Measurements from ENCODE around the gene CCDC6. TPM values are rescaled to one million over a fixed set of nuclear protein-coding genes. Genes with fewer than 3 reads are reported as not detected.
"Not testable (repeated sequence)": the region's sequence is repeated elsewhere in the genome, so short reads cannot be mapped to it uniquely, and the experiment has no call there.

The CCDC6 gene
- total RNA-seq, 4 donors from 2014 or later: 20.1 to 30.6 (median 24.1) TPM

DNA sequence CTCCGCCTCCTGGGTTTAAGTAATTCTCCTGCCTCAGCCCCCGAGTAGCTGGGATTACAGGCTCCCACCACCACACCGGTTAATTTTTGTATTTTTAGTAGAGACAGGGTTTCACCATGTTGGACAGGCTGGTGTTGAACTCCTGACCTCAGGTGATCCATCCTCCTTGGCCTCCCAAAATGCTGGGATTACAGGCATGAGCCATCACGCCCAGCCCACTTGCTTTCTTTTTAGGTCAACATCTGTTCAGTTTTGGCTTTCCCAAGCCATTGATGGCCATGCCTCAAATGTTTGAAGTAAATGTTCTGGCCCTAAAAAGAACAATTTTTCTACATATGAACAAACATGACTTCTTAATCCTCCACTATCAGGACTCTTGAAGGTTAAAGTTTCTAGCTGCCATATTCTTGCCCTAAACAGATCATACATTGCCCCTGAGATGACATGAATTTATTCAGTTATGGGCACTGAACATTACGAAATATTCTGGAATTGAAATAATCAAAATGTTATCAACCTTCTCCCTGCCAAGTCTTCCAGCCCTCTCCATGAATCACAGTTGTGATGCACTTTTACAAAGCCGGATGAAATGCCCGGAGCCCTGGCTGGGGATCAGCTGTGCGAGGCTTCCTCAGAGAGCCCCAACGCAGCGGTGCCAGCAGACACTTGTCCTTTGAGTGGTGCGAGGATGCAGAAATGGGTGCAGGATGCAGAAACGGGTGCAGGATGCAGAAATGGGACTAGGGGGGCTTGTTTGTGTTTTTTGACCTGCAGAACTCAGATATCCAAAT is 156.0 kb downstream of the CCDC6 start:
- no peaks in the 10 kb centered on the region for H3K27me3 ChIP-seq
- DNase-seq (ENCODE audit: low spot score in 2 of 2): no peak
- no peaks in the 10 kb centered on the region for H3K36me3 ChIP-seq
- no peaks in the 10 kb centered on the region for H3K4me1 ChIP-seq
- no peak overlapping the region for H3K27ac ChIP-seq
- H3K9me3 ChIP-seq: no peaks in the 10 kb centered on the region
- 75 to 84% methylated on average over 12 of the region's 12 CpGs for WGBS, 2 donors
- H3K4me3 ChIP-seq: no peak overlapping the region
- TF ChIP-seq EP300 (IDR thresholded peaks at IDR 0.05) (no peak), POLR2A (IDR thresholded peaks at IDR 0.05) (no peak)
- TF ChIP-seq, protein P1, sequence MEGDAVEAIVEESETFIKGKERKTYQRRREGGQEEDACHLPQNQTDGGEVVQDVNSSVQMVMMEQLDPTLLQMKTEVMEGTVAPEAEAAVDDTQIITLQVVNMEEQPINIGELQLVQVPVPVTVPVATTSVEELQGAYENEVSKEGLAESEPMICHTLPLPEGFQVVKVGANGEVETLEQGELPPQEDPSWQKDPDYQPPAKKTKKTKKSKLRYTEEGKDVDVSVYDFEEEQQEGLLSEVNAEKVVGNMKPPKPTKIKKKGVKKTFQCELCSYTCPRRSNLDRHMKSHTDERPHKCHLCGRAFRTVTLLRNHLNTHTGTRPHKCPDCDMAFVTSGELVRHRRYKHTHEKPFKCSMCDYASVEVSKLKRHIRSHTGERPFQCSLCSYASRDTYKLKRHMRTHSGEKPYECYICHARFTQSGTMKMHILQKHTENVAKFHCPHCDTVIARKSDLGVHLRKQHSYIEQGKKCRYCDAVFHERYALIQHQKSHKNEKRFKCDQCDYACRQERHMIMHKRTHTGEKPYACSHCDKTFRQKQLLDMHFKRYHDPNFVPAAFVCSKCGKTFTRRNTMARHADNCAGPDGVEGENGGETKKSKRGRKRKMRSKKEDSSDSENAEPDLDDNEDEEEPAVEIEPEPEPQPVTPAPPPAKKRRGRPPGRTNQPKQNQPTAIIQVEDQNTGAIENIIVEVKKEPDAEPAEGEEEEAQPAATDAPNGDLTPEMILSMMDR (IDR thresholded peaks at IDR 0.05): no peak

DNA sequence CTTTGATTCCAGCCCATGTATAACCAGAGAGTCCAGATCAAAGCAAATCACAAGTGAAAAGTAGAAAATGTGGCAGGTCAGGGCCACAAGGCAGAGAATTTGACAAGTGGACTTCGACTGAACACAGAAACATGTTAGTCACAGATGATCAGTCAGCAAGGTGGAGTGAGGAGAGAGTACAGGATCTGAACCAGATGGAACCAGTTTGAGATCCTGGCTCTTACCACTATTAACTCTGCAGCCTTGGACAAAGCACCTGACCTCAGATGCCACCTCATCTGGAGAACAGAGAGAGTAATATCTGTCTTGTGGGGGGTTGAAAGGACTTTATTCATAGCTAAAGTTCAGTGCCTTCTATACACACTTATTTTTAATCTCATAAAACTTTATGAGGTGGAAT is 157.5 kb downstream of the CCDC6 start:
- WGBS, 2 donors: 74 to 81% methylated on average over 1 of the region's 1 CpG
- no peak for TF ChIP-seq POLR2A (IDR thresholded peaks at IDR 0.05)
- TF ChIP-seq, protein P1 (IDR thresholded peaks at IDR 0.05): no peak
- TF ChIP-seq EP300 (IDR thresholded peaks at IDR 0.05): no peak
- Histone ChIP-seq H3K4me1 (no peaks in the 10 kb centered on the region), H3K9me3 (no peaks in the 10 kb centered on the region), H3K4me3 (no peak overlapping the region), H3K27me3 (no peaks in the 10 kb centered on the region), H3K27ac (no peak overlapping the region), H3K36me3 (no peaks in the 10 kb centered on the region)
- DNase-seq (ENCODE audit: low spot score in 2 of 2): no peak

DNA sequence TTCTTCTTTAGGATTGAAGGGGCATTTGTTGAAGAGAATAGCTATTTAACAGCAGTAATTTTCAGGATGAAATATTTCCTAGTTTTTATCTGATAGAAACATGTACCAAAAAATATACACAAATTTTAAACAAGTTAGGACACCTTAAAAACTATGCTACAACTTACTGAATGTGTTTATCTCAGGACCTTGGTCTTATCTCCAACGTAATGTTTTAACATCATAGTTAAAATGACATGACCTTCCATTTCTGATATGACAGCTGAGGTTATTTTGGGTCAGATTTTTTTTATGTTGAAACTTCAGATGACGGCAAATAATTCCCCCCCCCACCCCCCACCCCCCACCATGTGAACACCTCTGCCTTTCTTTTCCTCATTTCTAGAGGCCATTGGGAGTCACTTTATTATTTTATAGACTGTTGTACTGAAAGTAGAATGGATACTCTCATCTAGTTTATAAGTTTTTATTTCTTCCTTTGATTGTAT is 161.1 kb downstream of the CCDC6 start:
- Histone ChIP-seq H3K4me3 (no peak overlapping the region), H3K36me3 (no peaks in the 10 kb centered on the region), H3K4me1 (no peaks in the 10 kb centered on the region), H3K27me3 (no peaks in the 10 kb centered on the region), H3K27ac (no peak overlapping the region), H3K9me3 (no peaks in the 10 kb centered on the region)
- TF ChIP-seq, protein P1 (IDR thresholded peaks at IDR 0.05): no peak
- TF ChIP-seq POLR2A (IDR thresholded peaks at IDR 0.05) (no peak), EP300 (IDR thresholded peaks at IDR 0.05) (no peak)
- WGBS, 2 donors: 71 to 74% methylated on average over 2 of the region's 2 CpGs
- DNase-seq (ENCODE audit: low spot score in 2 of 2): no peak

DNA sequence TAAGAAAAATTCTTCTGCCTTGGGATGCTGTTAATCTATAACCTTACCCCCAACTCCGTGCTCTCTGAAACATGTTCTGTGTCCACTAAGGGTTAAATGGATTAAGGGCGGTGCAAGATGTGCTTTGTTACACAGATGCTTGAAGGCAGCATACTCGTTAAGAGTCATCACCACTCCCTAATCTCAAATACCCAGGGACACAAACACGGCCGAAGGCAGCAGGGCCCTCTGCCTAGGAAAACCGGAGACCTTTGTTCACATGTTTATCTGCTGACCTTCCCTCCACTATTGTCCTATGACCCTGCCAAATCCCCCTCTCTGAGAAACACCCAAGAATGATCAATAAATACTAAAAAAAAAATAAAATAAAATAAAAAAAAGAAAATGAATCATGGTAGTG is 161.6 kb downstream of the CCDC6 start:
- H3K9me3 ChIP-seq; H3K36me3 ChIP-seq; H3K4me1 ChIP-seq; H3K27ac ChIP-seq; H3K4me3 ChIP-seq; DNase-seq (ENCODE audit: low spot score in 2 of 2); H3K27me3 ChIP-seq: not testable (repeated sequence)
- WGBS, 2 donors: 49 to 53% methylated on average over 6 of the region's 6 CpGs

DNA sequence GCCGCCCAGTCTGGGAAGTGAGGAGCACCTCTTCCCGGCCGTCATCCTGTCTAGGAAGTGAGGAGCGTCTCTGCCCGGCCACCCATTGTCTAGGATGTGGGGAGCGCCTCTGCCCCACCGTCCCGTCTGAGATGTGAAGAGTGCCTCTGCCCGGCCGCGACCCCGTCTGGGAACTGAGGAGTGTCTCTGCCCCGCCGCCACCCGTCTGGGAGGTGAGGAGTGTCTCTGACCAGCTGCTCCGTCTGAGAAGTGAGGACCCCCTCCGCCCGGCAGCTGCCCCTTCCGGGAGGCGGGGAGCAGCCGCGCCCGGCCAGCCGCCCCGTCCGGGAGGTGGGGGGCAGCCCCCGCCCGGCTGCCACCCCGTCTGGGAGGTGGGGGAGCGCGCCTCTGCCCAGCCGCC is 162.2 kb downstream of the CCDC6 start:
- not testable (repeated sequence) for H3K27me3 ChIP-seq; H3K4me1 ChIP-seq; H3K36me3 ChIP-seq; H3K27ac ChIP-seq; DNase-seq (ENCODE audit: low spot score in 2 of 2); H3K4me3 ChIP-seq; H3K9me3 ChIP-seq
- WGBS, 2 donors: 89 to 96% methylated on average over 9 to 19 of the region's 32 CpGs

DNA sequence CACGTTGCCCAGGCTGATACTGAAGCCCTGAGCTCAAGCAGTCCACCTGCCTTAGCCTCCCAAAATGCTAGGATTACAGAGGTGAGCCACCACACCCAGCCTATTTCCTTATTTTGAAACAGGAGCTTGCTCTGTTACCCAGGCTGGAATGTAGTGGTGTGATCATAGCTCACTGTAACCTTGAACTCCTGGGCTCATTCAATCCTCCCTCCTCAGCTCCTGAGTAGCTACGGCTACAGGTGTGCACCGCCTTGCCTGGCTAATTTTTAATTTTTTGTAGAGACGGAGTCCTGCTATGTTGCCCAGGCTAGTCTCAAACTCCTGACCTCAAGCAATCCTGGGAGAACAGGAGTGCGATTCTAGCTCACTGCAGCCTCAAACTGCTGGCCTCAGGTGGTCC is 164.8 kb downstream of the CCDC6 start:
- no peak overlapping the region for H3K4me3 ChIP-seq
- no peaks in the 10 kb centered on the region for H3K27me3 ChIP-seq
- DNase-seq (ENCODE audit: low spot score in 2 of 2): no peak
- TF ChIP-seq, protein P1 (IDR thresholded peaks at IDR 0.05): no peak
- TF ChIP-seq EP300 (IDR thresholded peaks at IDR 0.05): no peak
- H3K27ac ChIP-seq: no peak overlapping the region
- no peaks in the 10 kb centered on the region for H3K36me3 ChIP-seq
- WGBS, 2 donors: 89 to 93% methylated on average over 5 of the region's 5 CpGs
- no peaks in the 10 kb centered on the region for H3K4me1 ChIP-seq
- no peaks in the 10 kb centered on the region for H3K9me3 ChIP-seq
